GM21786 (cell line): ENCODE results near the gene GPR162.
"Not testable (repeated sequence)": the region's sequence is repeated elsewhere in the genome, so short reads cannot be mapped to it uniquely, and the experiment has no call there.

Source experiments
- ATAC-seq: cut with Tn5 transposase; IDR thresholded peaks from one replicate; pipeline ENCODE4 v1.9.1; 2021; ENCODE audit not compliant: unreplicated experiment

The GPR162 gene

GRCh38 chr12:6871052-6871957, 49.7 kb downstream of the GPR162 start:
- ATAC-seq: no peak

DNA sequence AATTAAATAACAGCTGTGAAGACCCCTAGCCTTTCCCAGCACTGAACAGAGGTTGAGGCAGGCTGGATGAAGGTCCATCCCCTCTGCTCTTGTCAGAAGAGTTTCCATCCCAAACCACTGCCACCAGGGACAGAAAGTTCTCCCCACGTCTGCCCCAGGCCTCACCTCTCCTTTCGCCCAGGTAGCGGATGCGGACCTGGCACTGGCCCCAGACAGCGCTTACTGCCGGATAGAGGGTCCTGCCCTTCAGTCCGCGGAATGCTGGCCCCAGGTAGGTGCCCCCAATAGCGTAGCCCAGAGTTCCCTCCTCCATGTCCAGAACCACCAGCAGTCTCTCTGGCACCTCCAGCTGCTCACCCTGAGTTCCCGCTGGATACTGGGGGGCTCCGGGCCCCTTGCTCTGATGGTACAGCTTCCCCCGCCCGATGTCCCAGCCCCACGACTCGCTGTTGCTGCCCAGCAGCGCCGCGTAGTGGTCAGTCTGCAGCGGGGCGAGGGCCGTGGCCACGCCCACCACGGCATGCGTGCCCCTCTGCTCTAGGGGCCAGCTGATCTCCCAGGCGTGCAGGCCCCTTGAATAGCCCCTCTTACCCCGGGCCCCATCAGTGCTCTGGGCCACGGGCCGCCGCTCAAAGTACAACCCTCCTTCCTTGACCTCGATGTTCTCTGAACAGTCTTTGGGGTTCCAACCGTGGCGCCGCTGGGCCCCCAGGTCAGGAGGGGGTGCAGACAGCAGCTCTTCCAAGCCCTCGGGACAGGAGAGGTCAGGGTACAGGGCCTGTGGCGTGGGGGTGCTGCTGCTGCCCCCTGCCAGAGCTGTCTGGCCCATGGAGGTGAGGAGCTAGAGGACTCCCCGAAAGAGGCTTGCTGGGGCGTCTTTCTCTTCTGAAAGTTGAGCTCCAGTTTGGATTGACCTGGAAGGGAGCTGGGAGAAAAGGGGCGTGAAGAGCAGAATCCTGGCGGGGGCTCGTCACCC, 50.7 kb downstream of the GPR162 start:
- ATAC-seq: no peak

DNA sequence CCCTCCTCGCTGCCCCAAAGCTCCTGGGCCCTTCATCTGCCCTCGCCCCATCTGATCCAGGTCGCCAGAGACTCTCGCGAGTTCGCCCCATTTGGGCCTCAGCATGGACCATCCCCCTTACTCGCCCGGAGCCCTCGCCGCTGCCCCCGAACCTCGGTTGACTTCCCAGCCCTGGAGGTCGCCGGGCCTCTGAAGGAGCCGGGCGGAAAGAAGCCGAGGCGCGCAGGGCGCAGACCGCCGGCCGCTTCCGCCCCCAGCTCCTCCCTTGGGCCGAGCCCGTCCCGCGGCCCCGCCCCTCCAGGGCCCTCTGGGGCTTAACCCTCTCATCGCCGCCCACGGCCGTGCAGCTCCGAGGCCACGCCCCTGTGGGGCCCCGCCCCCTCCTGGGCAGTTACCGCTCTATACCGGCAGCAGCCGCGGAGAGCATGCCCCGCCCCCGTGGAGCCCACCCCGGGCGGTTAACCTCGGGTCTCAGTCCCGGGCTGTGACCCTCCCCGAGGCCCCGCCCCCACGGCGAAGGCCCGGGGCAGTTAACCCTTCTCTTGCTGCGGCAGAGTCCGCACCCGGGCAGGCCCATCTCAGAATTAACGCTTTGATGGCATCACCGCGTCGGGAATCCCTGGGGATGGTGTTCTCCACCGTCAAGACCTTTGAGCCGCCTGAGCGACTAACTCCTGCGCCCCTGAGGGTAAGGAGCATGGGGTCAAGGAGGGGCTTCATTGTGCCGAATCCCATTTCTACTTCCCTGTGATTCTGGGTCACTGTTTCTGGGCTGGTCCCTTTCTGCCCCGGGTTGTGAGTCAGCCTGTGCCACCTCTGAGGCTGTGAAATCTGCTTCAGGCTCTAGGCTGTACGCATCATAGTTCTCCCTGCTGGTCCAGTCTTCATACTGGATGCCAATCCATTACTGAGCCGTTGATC, 51.7 kb downstream of the GPR162 start, which contains the start of gene SPSB2:
TSS of gene SPSB2 (minus strand) at position 210 of the 921 bp plus-strand sequence. CDS start 402 bp downstream, outside the sequence.
- ATAC-seq: peak; percentile 61

GRCh38 chr12:6874015-6874368, 52.4 kb downstream of the GPR162 start:
- ATAC-seq: not testable (repeated sequence)
